GM12878 (cell line): ENCODE measurements around the gene TMEM255B. TPM values are rescaled to one million over a fixed set of nuclear protein-coding genes. Genes with fewer than 3 reads are reported as not detected.

Experiments
- ATAC-seq: fragments of 200-7000 bp; cut with Tn5 transposase; 3 replicates; pipeline ENCODE4 v1.9.1; 2020; ENCODE audit warnings: mild to moderate bottlenecking, moderate library complexity
- BruUV-seq: library from RNA; stranded (reverse); fragments of 400-500 nt; replicated peaks from 2 replicates; lab custom pipeline; 2021; lab: Mats Ljungman, UMichigan
- CTCF ChIA-PET: fragments of 300-600 bp; sonication (Branson Sonifier 250); formaldehyde crosslinking; extraction: SDS; loops from one replicate; lab custom pipeline; 2021; ENCODE audit warnings: inconsistent platforms; lab: Yijun Ruan, JAX
- POLR2A ChIA-PET: fragments of 350-600 bp; formaldehyde crosslinking; extraction: SDS; loops from one replicate; lab custom pipeline; 2021; ENCODE audit warnings: inconsistent platforms; lab: Charles Lee
- RAD21 ChIA-PET: fragments of 300-600 bp; sonication (Branson Sonifier 250); formaldehyde crosslinking; loops from one replicate; lab custom pipeline; 2023; ENCODE audit warnings: antibody characterized with exemption; ENCODE audit not compliant: unreplicated experiment; lab: Charles Lee
- SMC1A ChIA-PET: fragments of 300-600 bp; sonication (Branson Sonifier 250); formaldehyde crosslinking; loops from one replicate; lab custom pipeline; 2023; ENCODE audit not compliant: unreplicated experiment, uncharacterized antibody; lab: Charles Lee
- DNase-seq: peaks from one replicate; pipeline ENCODE4 v3.0.0-alpha.2; 2011; ENCODE audit warnings: low read depth, low spot score
- FAIRE-seq: peaks from 3 replicates; lab custom pipeline; 2011; peaks lifted over from hg19 to GRCh38; lab: Jason Lieb, UNC
- H2AFZ ChIP-seq: 2 replicates; pipeline ENCODE4 v1.6.0; 2011; ENCODE audit warnings: low read depth, low read length, control low read depth; ENCODE audit not compliant: control insufficient read depth
- H3K27ac ChIP-seq: 2 replicates; pipeline ENCODE4 v1.5.1; 2011; ENCODE audit warnings: control low read depth; ENCODE audit not compliant: control insufficient read depth, insufficient read depth
- H3K27me3 ChIP-seq, 2 experiments: replicated peaks in 1 of 2; 2 replicates each; pipeline versions ENCODE4 v1.6.0 to v1.6.1; 2011; ENCODE audit warnings: low read length in 1 of 2; ENCODE audit not compliant: control insufficient read depth in 2 of 2, insufficient read depth in 2 of 2
- H3K36me3 ChIP-seq, 2 experiments: 2 replicates each; pipeline ENCODE4 v1.5.1; 2011; ENCODE audit warnings: low read length in 1 of 2; ENCODE audit not compliant: control insufficient read depth in 2 of 2, insufficient read depth in 2 of 2
- H3K4me1 ChIP-seq: 2 replicates; pipeline ENCODE4 v1.6.1; 2011; ENCODE audit warnings: mild to moderate bottlenecking, low read length, moderate library complexity, mixed read lengths; ENCODE audit not compliant: control insufficient read depth, insufficient read depth
- H3K4me2 ChIP-seq: 2 replicates; pipeline ENCODE4 v1.6.0; 2011; ENCODE audit warnings: control low read depth; ENCODE audit not compliant: control insufficient read depth, insufficient read depth
- H3K4me3 ChIP-seq: fragments of 200-600 bp; sonication (generic); 2 replicates; pipeline ENCODE4 v1.5.1; 2016
- H3K79me2 ChIP-seq: 2 replicates; pipeline ENCODE4 v1.6.0; 2011; ENCODE audit warnings: low read length; ENCODE audit not compliant: control insufficient read depth, insufficient read depth
- H3K9ac ChIP-seq: 2 replicates; pipeline ENCODE4 v1.8.0; 2011; ENCODE audit warnings: low read length, control low read depth, mixed read lengths; ENCODE audit not compliant: control insufficient read depth, insufficient read depth
- H3K9me3 ChIP-seq: replicated peaks from 3 replicates; pipeline ENCODE4 v1.5.1; 2011; ENCODE audit warnings: mild to moderate bottlenecking, low read length; ENCODE audit not compliant: control insufficient read depth, insufficient read depth
- H4K20me1 ChIP-seq: 2 replicates; pipeline ENCODE4 v1.6.0; 2011; ENCODE audit not compliant: control insufficient read depth, insufficient read depth
- FOXK2 ChIP-seq: fragments of 450-650 bp; IDR thresholded peaks from 2 replicates; pipeline ENCODE4 v1.6.1; 2017; ENCODE audit warnings: mild to moderate bottlenecking, moderate library complexity
- IRF4 ChIP-seq: IDR thresholded peaks from 2 replicates; pipeline ENCODE4 v1.6.1; 2011; ENCODE audit warnings: low read depth, low read length
- JUND ChIP-seq: IDR thresholded peaks from 2 replicates; pipeline ENCODE4 v1.6.1; 2012; ENCODE audit warnings: low read depth, mild to moderate bottlenecking, low read length, improper control_type of control experiment, moderate library complexity
- KLF5 ChIP-seq: fragments of 450-650 bp; IDR thresholded peaks from 2 replicates; pipeline ENCODE4 v1.6.1; 2014; ENCODE audit warnings: mild to moderate bottlenecking; ENCODE audit not compliant: partially characterized antibody
- MTA3 ChIP-seq: IDR thresholded peaks from 2 replicates; pipeline ENCODE4 v1.6.1; 2012; ENCODE audit warnings: low read length, inconsistent platforms, borderline replicate concordance
- NR2F1 ChIP-seq: fragments of 450-650 bp; conservative IDR thresholded peaks from 2 replicates; pipeline ENCODE4 v1.6.1; 2017; ENCODE audit warnings: mild to moderate bottlenecking
- POLR2A ChIP-seq: IDR thresholded peaks from 2 replicates; pipeline ENCODE4 v1.6.1; 2011; ENCODE audit warnings: low read depth, mild to moderate bottlenecking, low read length
- SMARCA5 ChIP-seq: fragments of 450-650 bp; IDR thresholded peaks from 2 replicates; pipeline ENCODE4 v1.6.1; 2017; ENCODE audit warnings: mild to moderate bottlenecking
- SMC3 ChIP-seq: IDR thresholded peaks from 2 replicates; pipeline ENCODE4 v1.6.1; 2011; ENCODE audit warnings: low read length, improper control_type of control experiment, borderline replicate concordance
- SUZ12 ChIP-seq: fragments of 200-600 bp; sonication (generic); IDR thresholded peaks from one replicate; pipeline ENCODE4 v1.6.1; 2018; ENCODE audit warnings: antibody characterized with exemption, mild to moderate bottlenecking; ENCODE audit not compliant: unreplicated experiment
- TCF7 ChIP-seq: IDR thresholded peaks from 2 replicates; pipeline ENCODE4 v1.6.1; 2014; ENCODE audit warnings: antibody characterized with exemption, borderline replicate concordance
- ZNF207 ChIP-seq: fragments of 450-650 bp; IDR thresholded peaks from 2 replicates; pipeline ENCODE4 v1.6.1; 2014; ENCODE audit warnings: antibody characterized with exemption, mild to moderate bottlenecking, borderline replicate concordance
- ZSCAN29 ChIP-seq: fragments of 450-650 bp; IDR thresholded peaks from 2 replicates; pipeline ENCODE4 v1.6.1; 2017; ENCODE audit warnings: mild to moderate bottlenecking, moderate library complexity
- whole genome bisulfite sequencing: methylation state at CpG from one replicate; pipeline ENCODE4 v1.1.6; 2016; ENCODE audit warnings: low lambda C conversion rate; ENCODE audit not compliant: insufficient replicate concordance, insufficient coverage; ENCODE audit errors: missing lambda C conversion rate; 5-methylcytosine and 5-hydroxymethylcytosine counted together
- in situ Hi-C: fragments of 300-500 bp; cut with MboI; formaldehyde crosslinking; loops from 9 replicates; pipeline ENCODE4 v1.14.3; 2018; ENCODE audit warnings: mixed read lengths
- intact Hi-C: fragments of 100-400 bp; cut with micrococcal nuclease; formaldehyde crosslinking; loops from one replicate; pipeline ENCODE4 v1.14.2; 2022; ENCODE audit not compliant: unreplicated experiment
- polyA plus RNA-seq, 11 experiments: library from polyadenylated mRNA; depleted of rRNA in 4 of 11; unstranded in 6 of 11; stranded (reverse) in 5 of 11; fragments of >200 nt; fragmentation: Nextera tagmentation in 4 of 11; fragmentation: Illumina TruSeq in 1 of 11; extraction: Ambion mirVana in 4 of 11; extraction: Trizol in 1 of 11; gene quantifications; 1 replicate in 1 of 11; 2 replicates in 10 of 11; pipeline versions ENCODE4 v1.2.1 to v1.2.3, GENCODE V29; 2011 to 2016; ENCODE audit warnings: inconsistent platforms in 2 of 11, missing spikeins in 2 of 11, low read depth in 1 of 11
- total RNA-seq, 4 experiments: library from RNA; depleted of rRNA in 3 of 4; stranded (reverse); fragments of >200 nt in 3 of 4; fragmentation: Illumina TruSeq in 1 of 4; extraction: Trizol in 1 of 4; gene quantifications; 2 replicates each; pipeline versions ENCODE4 v1.2.1 to v1.2.3, GENCODE V29; 2013 to 2021
- TF ChIP-seq, protein P1 (sequence below): IDR thresholded peaks from 2 replicates; pipeline ENCODE4 v1.6.1; 2011; ENCODE audit warnings: low read depth, mild to moderate bottlenecking, low read length, moderate library complexity, borderline replicate concordance; ENCODE audit errors: extremely low read depth
- TF ChIP-seq, protein P2 (sequence below): fragments of 450-650 bp; IDR thresholded peaks from 2 replicates; pipeline ENCODE4 v1.6.1; 2017; ENCODE audit warnings: mild to moderate bottlenecking, moderate library complexity
- TF ChIP-seq, protein P3 (sequence below): fragments of 450-650 bp; formaldehyde crosslinking; IDR thresholded peaks from 2 replicates; pipeline ENCODE4 v1.5.0; 2022; ENCODE audit warnings: mild to moderate bottlenecking, missing genetic modification characterization
- TF ChIP-seq, protein P4 (sequence below): IDR thresholded peaks from 2 replicates; pipeline ENCODE4 v1.6.1; 2011; ENCODE audit warnings: mild to moderate bottlenecking, low read depth, low read length, moderate library complexity; ENCODE audit not compliant: insufficient replicate concordance

The TMEM255B gene
- total and polyA plus RNA-seq, 10 of the 15 experiments (the other 5 are each of a cell fraction or from before 2014, with no cell fraction given), result 0.04 to 0.62 (median 0.13) TPM; not detected in 3

DNA sequence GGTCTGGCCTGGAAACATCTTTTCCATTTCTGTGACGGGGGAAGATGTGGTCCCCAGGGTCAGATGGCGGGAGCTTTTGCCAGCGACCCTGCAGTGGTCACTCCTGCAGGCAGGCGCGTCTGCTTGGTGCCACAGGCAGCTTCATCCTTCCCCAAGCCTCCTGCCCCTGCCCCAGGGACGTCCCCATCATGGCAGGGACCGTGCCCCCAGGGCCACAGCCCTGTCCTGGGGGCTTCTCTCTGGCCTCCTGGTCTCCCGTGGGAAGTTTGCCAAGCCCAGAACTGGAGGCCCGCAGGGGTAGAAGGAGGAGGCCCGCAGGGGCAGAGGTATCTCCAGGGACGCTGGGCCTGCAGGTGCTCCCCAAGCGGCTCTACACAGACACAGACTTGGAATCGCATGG lies 47.5 kb downstream of the TMEM255B start:
- FAIRE-seq (no peak), DNase-seq (no peak), ATAC-seq (no peak)
- 69% methylated on average over 13 of the region's 13 CpGs for WGBS
- POLR2A ChIA-PET, result no interaction called here
- no TSS peak for BruUV-seq
- intact Hi-C loops, result no loop called here
- CTCF ChIA-PET, result no interaction called here
- no peaks in the 10 kb centered on the region for H3K36me3 ChIP-seq
- peaks cover 7% of the 10 kb centered on the region; the same call in 2 of the 3 replicates for H3K9me3 ChIP-seq
- H3K4me3 ChIP-seq, result no peak overlapping the region
- no peaks in the 10 kb centered on the region for H4K20me1 ChIP-seq
- no peak overlapping the region for H3K9ac ChIP-seq
- H3K79me2 ChIP-seq, result no peaks in the 10 kb centered on the region
- no peak for TF ChIP-seq IRF4
- no peak for TF ChIP-seq ZNF207
- TF ChIP-seq MTA3, result no peak
- TF ChIP-seq, protein P1, sequence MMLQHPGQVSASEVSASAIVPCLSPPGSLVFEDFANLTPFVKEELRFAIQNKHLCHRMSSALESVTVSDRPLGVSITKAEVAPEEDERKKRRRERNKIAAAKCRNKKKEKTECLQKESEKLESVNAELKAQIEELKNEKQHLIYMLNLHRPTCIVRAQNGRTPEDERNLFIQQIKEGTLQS, result no peak
- TF ChIP-seq, protein P2, sequence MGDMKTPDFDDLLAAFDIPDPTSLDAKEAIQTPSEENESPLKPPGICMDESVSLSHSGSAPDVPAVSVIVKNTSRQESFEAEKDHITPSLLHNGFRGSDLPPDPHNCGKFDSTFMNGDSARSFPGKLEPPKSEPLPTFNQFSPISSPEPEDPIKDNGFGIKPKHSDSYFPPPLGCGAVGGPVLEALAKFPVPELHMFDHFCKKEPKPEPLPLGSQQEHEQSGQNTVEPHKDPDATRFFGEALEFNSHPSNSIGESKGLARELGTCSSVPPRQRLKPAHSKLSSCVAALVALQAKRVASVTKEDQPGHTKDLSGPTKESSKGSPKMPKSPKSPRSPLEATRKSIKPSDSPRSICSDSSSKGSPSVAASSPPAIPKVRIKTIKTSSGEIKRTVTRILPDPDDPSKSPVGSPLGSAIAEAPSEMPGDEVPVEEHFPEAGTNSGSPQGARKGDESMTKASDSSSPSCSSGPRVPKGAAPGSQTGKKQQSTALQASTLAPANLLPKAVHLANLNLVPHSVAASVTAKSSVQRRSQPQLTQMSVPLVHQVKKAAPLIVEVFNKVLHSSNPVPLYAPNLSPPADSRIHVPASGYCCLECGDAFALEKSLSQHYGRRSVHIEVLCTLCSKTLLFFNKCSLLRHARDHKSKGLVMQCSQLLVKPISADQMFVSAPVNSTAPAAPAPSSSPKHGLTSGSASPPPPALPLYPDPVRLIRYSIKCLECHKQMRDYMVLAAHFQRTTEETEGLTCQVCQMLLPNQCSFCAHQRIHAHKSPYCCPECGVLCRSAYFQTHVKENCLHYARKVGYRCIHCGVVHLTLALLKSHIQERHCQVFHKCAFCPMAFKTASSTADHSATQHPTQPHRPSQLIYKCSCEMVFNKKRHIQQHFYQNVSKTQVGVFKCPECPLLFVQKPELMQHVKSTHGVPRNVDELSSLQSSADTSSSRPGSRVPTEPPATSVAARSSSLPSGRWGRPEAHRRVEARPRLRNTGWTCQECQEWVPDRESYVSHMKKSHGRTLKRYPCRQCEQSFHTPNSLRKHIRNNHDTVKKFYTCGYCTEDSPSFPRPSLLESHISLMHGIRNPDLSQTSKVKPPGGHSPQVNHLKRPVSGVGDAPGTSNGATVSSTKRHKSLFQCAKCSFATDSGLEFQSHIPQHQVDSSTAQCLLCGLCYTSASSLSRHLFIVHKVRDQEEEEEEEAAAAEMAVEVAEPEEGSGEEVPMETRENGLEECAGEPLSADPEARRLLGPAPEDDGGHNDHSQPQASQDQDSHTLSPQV, result no peak
- TF ChIP-seq JUND, result no peak
- no peak for TF ChIP-seq SMC3
- TF ChIP-seq SMARCA5, result no peak
- TF ChIP-seq POLR2A, result no peak
- TF ChIP-seq, protein P3, sequence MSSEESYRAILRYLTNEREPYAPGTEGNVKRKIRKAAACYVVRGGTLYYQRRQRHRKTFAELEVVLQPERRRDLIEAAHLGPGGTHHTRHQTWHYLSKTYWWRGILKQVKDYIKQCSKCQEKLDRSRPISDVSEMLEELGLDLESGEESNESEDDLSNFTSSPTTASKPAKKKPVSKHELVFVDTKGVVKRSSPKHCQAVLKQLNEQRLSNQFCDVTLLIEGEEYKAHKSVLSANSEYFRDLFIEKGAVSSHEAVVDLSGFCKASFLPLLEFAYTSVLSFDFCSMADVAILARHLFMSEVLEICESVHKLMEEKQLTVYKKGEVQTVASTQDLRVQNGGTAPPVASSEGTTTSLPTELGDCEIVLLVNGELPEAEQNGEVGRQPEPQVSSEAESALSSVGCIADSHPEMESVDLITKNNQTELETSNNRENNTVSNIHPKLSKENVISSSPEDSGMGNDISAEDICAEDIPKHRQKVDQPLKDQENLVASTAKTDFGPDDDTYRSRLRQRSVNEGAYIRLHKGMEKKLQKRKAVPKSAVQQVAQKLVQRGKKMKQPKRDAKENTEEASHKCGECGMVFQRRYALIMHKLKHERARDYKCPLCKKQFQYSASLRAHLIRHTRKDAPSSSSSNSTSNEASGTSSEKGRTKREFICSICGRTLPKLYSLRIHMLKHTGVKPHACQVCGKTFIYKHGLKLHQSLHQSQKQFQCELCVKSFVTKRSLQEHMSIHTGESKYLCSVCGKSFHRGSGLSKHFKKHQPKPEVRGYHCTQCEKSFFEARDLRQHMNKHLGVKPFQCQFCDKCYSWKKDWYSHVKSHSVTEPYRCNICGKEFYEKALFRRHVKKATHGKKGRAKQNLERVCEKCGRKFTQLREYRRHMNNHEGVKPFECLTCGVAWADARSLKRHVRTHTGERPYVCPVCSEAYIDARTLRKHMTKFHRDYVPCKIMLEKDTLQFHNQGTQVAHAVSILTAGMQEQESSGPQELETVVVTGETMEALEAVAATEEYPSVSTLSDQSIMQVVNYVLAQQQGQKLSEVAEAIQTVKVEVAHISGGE (CRISPR knock-in tag), result no peak
- TF ChIP-seq, protein P4, sequence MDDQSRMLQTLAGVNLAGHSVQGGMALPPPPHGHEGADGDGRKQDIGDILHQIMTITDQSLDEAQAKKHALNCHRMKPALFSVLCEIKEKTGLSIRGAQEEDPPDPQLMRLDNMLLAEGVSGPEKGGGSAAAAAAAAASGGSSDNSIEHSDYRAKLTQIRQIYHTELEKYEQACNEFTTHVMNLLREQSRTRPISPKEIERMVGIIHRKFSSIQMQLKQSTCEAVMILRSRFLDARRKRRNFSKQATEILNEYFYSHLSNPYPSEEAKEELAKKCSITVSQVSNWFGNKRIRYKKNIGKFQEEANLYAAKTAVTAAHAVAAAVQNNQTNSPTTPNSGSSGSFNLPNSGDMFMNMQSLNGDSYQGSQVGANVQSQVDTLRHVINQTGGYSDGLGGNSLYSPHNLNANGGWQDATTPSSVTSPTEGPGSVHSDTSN, result no peak
- TF ChIP-seq FOXK2, result no peak
- TF ChIP-seq KLF5, result no peak
- TF ChIP-seq NR2F1, result no peak
- no peak for TF ChIP-seq SUZ12
- TF ChIP-seq ZSCAN29, result no peak
- no peak for TF ChIP-seq TCF7
- TF ChIP-seq, all 136 proteins: peak for 0
- in situ Hi-C loops, result no loop called here
- no peak overlapping the region for H3K4me2 ChIP-seq
- no peaks in the 10 kb centered on the region for H3K4me1 ChIP-seq
- no peak overlapping the region for H3K27ac ChIP-seq
- SMC1A ChIA-PET, result no interaction called here
- H2AFZ ChIP-seq, result no peak overlapping the region
- H3K27me3 ChIP-seq, result no peaks in the 10 kb centered on the region
- RAD21 ChIA-PET, result no interaction called here
